Breast epithelium (tissue), 4 donors: ENCODE results near the gene NPTX1. TPM values are rescaled to one million over a fixed set of nuclear protein-coding genes. Genes with fewer than 3 reads are reported as not detected.

Experiments
- DNase-seq, 2 donors: peaks; one replicate each; pipeline ENCODE4 v3.0.0-alpha.2; 2019; ENCODE audit warnings: low spot score in 2 of 2
- H3K27ac ChIP-seq, 2 donors: fragments of 200-600 bp; sonication (generic) in 1 of 2; one replicate each; pipeline ENCODE4 v1.5.1; 2016 to 2019; ENCODE audit warnings: mild to moderate bottlenecking in 1 of 2
- H3K27me3 ChIP-seq, 2 donors: fragments of 200-600 bp; sonication (generic) in 1 of 2; one replicate each; pipeline versions ENCODE4 v1.5.1 to v1.6.0; 2017 to 2019; ENCODE audit warnings: control low read depth in 1 of 2, mild to moderate bottlenecking in 1 of 2
- H3K36me3 ChIP-seq: fragments of 200-600 bp; one replicate; pipeline ENCODE4 v1.5.1; 2019
- H3K4me1 ChIP-seq, 2 donors: fragments of 200-600 bp; sonication (generic); one replicate each; pipeline ENCODE4 v1.5.1; 2016 to 2019; ENCODE audit warnings: control low read depth in 1 of 2
- H3K4me3 ChIP-seq, 3 donors: fragments of 200-600 bp; sonication (generic); 1 replicate in 2 of 3; 2 replicates in 1 of 3; pipeline ENCODE4 v1.5.1; 2016 to 2019; ENCODE audit warnings: mild to moderate bottlenecking in 3 of 3, moderate library complexity in 2 of 3
- H3K9me3 ChIP-seq, 2 donors: fragments of 200-600 bp; sonication (generic) in 1 of 2; one replicate each; pipeline ENCODE4 v1.5.1; 2016 to 2019; ENCODE audit warnings: control low read depth in 1 of 2
- CTCF ChIP-seq, 3 donors: fragments of 450-650 bp; IDR thresholded peaks; one replicate each; pipeline ENCODE4 v1.5.1; 2016 to 2017; ENCODE audit warnings: antibody characterized with exemption in 3 of 3, mild to moderate bottlenecking in 3 of 3, moderate library complexity in 3 of 3
- POLR2A ChIP-seq: fragments of 450-650 bp; IDR thresholded peaks from one replicate; pipeline ENCODE4 v1.6.1; 2016; ENCODE audit warnings: antibody characterized with exemption, mild to moderate bottlenecking, moderate library complexity
- POLR2AphosphoS5 ChIP-seq, 3 donors: sonication (generic); formaldehyde crosslinking; IDR thresholded peaks; one replicate each; pipeline ENCODE4 v1.6.1; 2017; ENCODE audit warnings: antibody characterized with exemption in 3 of 3
- intact Hi-C: fragments of 100-400 bp; cut with DNase I; formaldehyde crosslinking; loops from one replicate; pipeline ENCODE4 v1.15.1; 2023; ENCODE audit warnings: low total_unique reads
- total RNA-seq, 3 donors: library from RNA; depleted of rRNA; stranded (reverse); fragments of >200 nt; gene quantifications; one replicate each; pipeline ENCODE4 v1.1.0, GENCODE V29; 2016

Gene NPTX1
- total RNA-seq, 3 donors from 2014 or later, result under 0.01 to 0.32 (median 0.29) TPM

GRCh38 chr17:80418589-80418988 is 57.8 kb downstream of the NPTX1 start:
- DNase-seq, result no peak
- Histone ChIP-seq H3K27me3 (no peaks in the 10 kb centered on the region), H3K27ac (no peak overlapping the region), H3K4me1 (peaks cover 0 to 15% of the 10 kb centered on the region in 2 donors), H3K36me3 (no peaks in the 10 kb centered on the region), H3K4me3 (no peak overlapping the region), H3K9me3 (no peaks in the 10 kb centered on the region)
- TF ChIP-seq POLR2AphosphoS5 (IDR thresholded peaks at IDR 0.05), result no peak
- TF ChIP-seq POLR2A, result no peak
- no peak for TF ChIP-seq CTCF (IDR thresholded peaks at IDR 0.05)
- intact Hi-C loops, result loop anchor here (10.0 kb wide), 1 partner anchor 546 kb away; no protein-coding TSS in a partner anchor

Other genes with a start within 250 kb of the NPTX1 start
- gene RNF213, start 215.8 kb downstream of the NPTX1 start, total RNA-seq, result 100 to 1,000 TPM in 2 of 3 donors, 10 to 100 TPM in 1; 96.0 to 111 (median 101) TPM
- 10 to 100 TPM; 13.8 to 17.0 (median 16.7) TPM for gene ENDOV, start 61.4 kb downstream of the NPTX1 start, total RNA-seq
- gene RPTOR, start 68.2 kb upstream of the NPTX1 start, total RNA-seq, result 10 to 100 TPM; 21.4 to 27.5 (median 23.6) TPM